ENCODE results near the gene DARS1.
A peak's percentile ranks its signal among the peaks of the same experiment; 100 is the strongest.

The DARS1 gene

GRCh38 chr2:135986507-135986906, 1.1 kb upstream of the DARS1 start:
- TF ChIP-seq CTCF (IDR thresholded peaks at IDR 0.05; ENCODE audit: borderline replicate concordance, extremely low read depth, low read length, poor library complexity, severe bottlenecking) (no peak), EZH2 (IDR thresholded peaks at IDR 0.05; ENCODE audit: borderline replicate concordance, low read depth, low read length, severe bottlenecking) (no peak)
- H3K36me3 ChIP-seq (ENCODE audit: insufficient read depth, low read length), result peaks cover 18% of the 10 kb centered on the region
- H3K79me2 ChIP-seq (ENCODE audit: insufficient read depth, low read length), result peaks cover 38% of the 10 kb centered on the region
- no peaks in the 10 kb centered on the region for H3K27me3 ChIP-seq (ENCODE audit: insufficient read depth, low read length, poor library complexity)
- H4K20me1 ChIP-seq (ENCODE audit: insufficient read depth, low read length), result no peaks in the 10 kb centered on the region
- H2AFZ ChIP-seq (ENCODE audit: low read depth, low read length), result peak overlapping the region; percentile 90; the same call in 1 of the 2 replicates
- H3K4me3 ChIP-seq (ENCODE audit: low read depth in 1 of 2, low read length in 2 of 2), result peak overlapping the region in 1 of 2 experiments; percentile 72; a peak in 2 of 4 replicates
- peak overlapping the region; percentile 77 for H3K4me2 ChIP-seq (ENCODE audit: insufficient read depth, low read length)
- no peak for ATAC-seq (ENCODE audit: insufficient read depth, low read depth)
- peak overlapping the region; percentile 90; the same call in 1 of the 2 replicates for H3K9ac ChIP-seq (ENCODE audit: low read depth, low read length)
- peak overlapping the region; percentile 97 for H3K27ac ChIP-seq (ENCODE audit: low read length)
- H3K9me3 ChIP-seq (ENCODE audit: insufficient read depth, low read length, severe bottlenecking), result no peaks in the 10 kb centered on the region
- H3K4me1 ChIP-seq (ENCODE audit: insufficient read depth, low read length), result peaks cover 45% of the 10 kb centered on the region
- DNase-seq, result no peak

GRCh38 chr2:135985826-135986393, 484 bp upstream of the DARS1 start:
- no peak for TF ChIP-seq EZH2 (IDR thresholded peaks at IDR 0.05; ENCODE audit: borderline replicate concordance, low read depth, low read length, severe bottlenecking)
- DNase-seq (peak; percentile 85), ATAC-seq (ENCODE audit: insufficient read depth, low read depth) (peak; percentile 73)
- no peaks in the 10 kb centered on the region for H3K9me3 ChIP-seq (ENCODE audit: insufficient read depth, low read length, severe bottlenecking)
- H3K36me3 ChIP-seq (ENCODE audit: insufficient read depth, low read length), result peaks cover 24% of the 10 kb centered on the region
- peak overlapping the region; percentile 97 for H3K27ac ChIP-seq (ENCODE audit: low read length)
- peak overlapping the region; percentile 43 to 72; a peak in 3 of 4 replicates for H3K4me3 ChIP-seq (ENCODE audit: low read depth in 1 of 2, low read length in 2 of 2)
- no peaks in the 10 kb centered on the region for H3K27me3 ChIP-seq (ENCODE audit: insufficient read depth, low read length, poor library complexity)
- peaks cover 44% of the 10 kb centered on the region for H3K79me2 ChIP-seq (ENCODE audit: insufficient read depth, low read length)
- H3K4me1 ChIP-seq (ENCODE audit: insufficient read depth, low read length), result peaks cover 51% of the 10 kb centered on the region
- no peaks in the 10 kb centered on the region for H4K20me1 ChIP-seq (ENCODE audit: insufficient read depth, low read length)
- peak overlapping the region; percentile 77 for H3K4me2 ChIP-seq (ENCODE audit: insufficient read depth, low read length)
- peak overlapping the region; percentile 90 for H3K9ac ChIP-seq (ENCODE audit: low read depth, low read length)
- H2AFZ ChIP-seq (ENCODE audit: low read depth, low read length), result peak overlapping the region; percentile 90

- no peaks in the 10 kb centered on the region for H4K20me1 ChIP-seq (ENCODE audit: insufficient read depth, low read length)
- peak overlapping the region; percentile 43 to 72 for H3K4me3 ChIP-seq (ENCODE audit: low read depth in 1 of 2, low read length in 2 of 2)
- H3K27me3 ChIP-seq (ENCODE audit: insufficient read depth, low read length, poor library complexity), result no peaks in the 10 kb centered on the region
- peak overlapping the region; percentile 90 for H3K9ac ChIP-seq (ENCODE audit: low read depth, low read length)
- peaks cover 66% of the 10 kb centered on the region for H3K4me1 ChIP-seq (ENCODE audit: insufficient read depth, low read length)
- no peaks in the 10 kb centered on the region for H3K9me3 ChIP-seq (ENCODE audit: insufficient read depth, low read length, severe bottlenecking)
- peaks cover 59% of the 10 kb centered on the region for H3K79me2 ChIP-seq (ENCODE audit: insufficient read depth, low read length)
- H3K36me3 ChIP-seq (ENCODE audit: insufficient read depth, low read length), result peaks cover 39% of the 10 kb centered on the region
- peak overlapping the region; percentile 97 for H3K27ac ChIP-seq (ENCODE audit: low read length)
- peak overlapping the region; percentile 90; the same call in 1 of the 2 replicates for H2AFZ ChIP-seq (ENCODE audit: low read depth, low read length)
- ATAC-seq (ENCODE audit: insufficient read depth, low read depth) (no peak), DNase-seq (no peak)
- no peak for TF ChIP-seq EZH2 (IDR thresholded peaks at IDR 0.05; ENCODE audit: borderline replicate concordance, low read depth, low read length, severe bottlenecking)
- H3K4me2 ChIP-seq (ENCODE audit: insufficient read depth, low read length), result peak overlapping the region; percentile 77
Observed at GRCh38 chr2:135984199-135985017, 1.0 kb downstream of the DARS1 start.

GRCh38 chr2:135980434-135981079, 4.9 kb downstream of the DARS1 start:
- Histone ChIP-seq H3K4me2 (ENCODE audit: insufficient read depth, low read length) (peak overlapping the region; percentile 14; the same call in 1 of the 2 replicates), H3K9me3 (ENCODE audit: insufficient read depth, low read length, severe bottlenecking) (no peaks in the 10 kb centered on the region), H3K79me2 (ENCODE audit: insufficient read depth, low read length) (peaks cover 93% of the 10 kb centered on the region), H3K4me3 (ENCODE audit: low read depth in 1 of 2, low read length in 2 of 2) (no peak overlapping the region), H3K9ac (ENCODE audit: low read depth, low read length) (no peak overlapping the region; the same call in 1 of the 2 replicates), H2AFZ (ENCODE audit: low read depth, low read length) (no peak overlapping the region), H3K36me3 (ENCODE audit: insufficient read depth, low read length) (peaks cover 73% of the 10 kb centered on the region), H3K27me3 (ENCODE audit: insufficient read depth, low read length, poor library complexity) (no peaks in the 10 kb centered on the region), H4K20me1 (ENCODE audit: insufficient read depth, low read length) (no peaks in the 10 kb centered on the region), H3K4me1 (ENCODE audit: insufficient read depth, low read length) (peaks cover 54% of the 10 kb centered on the region), H3K27ac (ENCODE audit: low read length) (peak overlapping the region; percentile 28)
- DNase-seq, result no peak
- no peak for ATAC-seq (ENCODE audit: insufficient read depth, low read depth)
- TF ChIP-seq CTCF (IDR thresholded peaks at IDR 0.05; ENCODE audit: borderline replicate concordance, extremely low read depth, low read length, poor library complexity, severe bottlenecking) (no peak), EZH2 (IDR thresholded peaks at IDR 0.05; ENCODE audit: borderline replicate concordance, low read depth, low read length, severe bottlenecking) (no peak)

All from DND-41 (cell line).